OCI-LY7 (cell line): ENCODE results near the gene CLSTN1. TPM values are rescaled to one million over a fixed set of nuclear protein-coding genes. Genes with fewer than 3 reads are reported as not detected.

Experiments used
- BruUV-seq: library from RNA; stranded (reverse); fragments of 400-500 nt; replicated peaks from 2 replicates; lab custom pipeline; 2021; lab: Mats Ljungman, UMichigan
- CTCF ChIA-PET: fragments of 300-600 bp; sonication (Branson Sonifier 250); formaldehyde crosslinking; loops from one replicate; lab custom pipeline; 2022; ENCODE audit warnings: antibody characterized with exemption; ENCODE audit not compliant: unreplicated experiment; lab: Charles Lee
- POLR2A ChIA-PET: fragments of 300-600 bp; sonication (Branson Sonifier 250); formaldehyde crosslinking; loops from one replicate; lab custom pipeline; 2022; ENCODE audit warnings: antibody characterized with exemption; lab: Charles Lee
- DNase-seq: peaks from one replicate; pipeline ENCODE4 v3.0.0-alpha.2; 2015; ENCODE audit warnings: low spot score
- H2AFZ ChIP-seq: fragments of 200-600 bp; sonication (generic), shearing (Covaris generic); 2 replicates; pipeline ENCODE4 v1.6.1; 2014; ENCODE audit warnings: mild to moderate bottlenecking, antibody characterized with exemption, low read length, moderate library complexity
- H3K27ac ChIP-seq: fragments of 200-600 bp; sonication (generic); 2 replicates; pipeline ENCODE4 v1.5.1; 2014; ENCODE audit warnings: mixed run types, low read depth, mild to moderate bottlenecking, moderate library complexity, low read length, inconsistent platforms; ENCODE audit not compliant: poor library complexity, severe bottlenecking
- H3K36me3 ChIP-seq: fragments of 200-600 bp; sonication (generic); 2 replicates; pipeline ENCODE4 v1.6.1; 2014; ENCODE audit warnings: mild to moderate bottlenecking, antibody characterized with exemption, low read length, moderate library complexity, mixed read lengths; ENCODE audit not compliant: insufficient read depth
- H3K4me1 ChIP-seq: fragments of 200-600 bp; sonication (generic); 2 replicates; pipeline ENCODE4 v1.5.1; 2014; ENCODE audit warnings: mild to moderate bottlenecking, low read length; ENCODE audit not compliant: insufficient read depth, poor library complexity, severe bottlenecking
- H3K4me2 ChIP-seq: fragments of 200-600 bp; sonication (generic); 2 replicates; pipeline ENCODE4 v1.6.1; 2014; ENCODE audit warnings: mild to moderate bottlenecking, low read length
- H3K4me3 ChIP-seq: fragments of 200-600 bp; sonication (generic); 2 replicates; pipeline ENCODE4 v1.5.1; 2014; ENCODE audit warnings: mild to moderate bottlenecking, low read depth, low read length; ENCODE audit not compliant: poor library complexity, severe bottlenecking
- H3K79me2 ChIP-seq: fragments of 200-600 bp; sonication (generic); 2 replicates; pipeline ENCODE4 v1.6.1; 2016; ENCODE audit warnings: low read depth, mild to moderate bottlenecking, low read length, moderate library complexity, mixed read lengths; ENCODE audit not compliant: insufficient read depth
- H3K9me2 ChIP-seq: fragments of 200-600 bp; sonication (generic); 2 replicates; pipeline ENCODE4 v1.6.1; 2016; ENCODE audit warnings: mild to moderate bottlenecking, low read length, mixed read lengths; ENCODE audit not compliant: insufficient read depth
- H3K9me3 ChIP-seq: fragments of 200-600 bp; sonication (generic); 2 replicates; pipeline ENCODE4 v1.6.1; 2014; ENCODE audit warnings: mild to moderate bottlenecking, mixed run types, low read length, mixed read lengths
- H4K20me1 ChIP-seq: fragments of 200-600 bp; sonication (generic); 2 replicates; pipeline ENCODE4 v1.6.1; 2014; ENCODE audit warnings: mild to moderate bottlenecking, antibody characterized with exemption, low read length, moderate library complexity, mixed read lengths; ENCODE audit not compliant: insufficient read depth
- CTCF ChIP-seq: fragments of 200-600 bp; sonication (generic); conservative IDR thresholded peaks from 2 replicates; pipeline ENCODE4 v1.5.1; 2014; ENCODE audit warnings: mild to moderate bottlenecking, antibody characterized with exemption, low read length, moderate library complexity, mixed read lengths
- EZH2phosphoT487 ChIP-seq: fragments of 200-600 bp; sonication (generic); IDR thresholded peaks from 2 replicates; pipeline ENCODE4 v1.6.1; 2018; ENCODE audit warnings: low read depth, borderline replicate concordance, mild to moderate bottlenecking, mixed run types, antibody characterized with exemption, low read length, moderate library complexity, mixed read lengths
- intact Hi-C: fragments of 100-400 bp; cut with micrococcal nuclease; formaldehyde crosslinking; loops from one replicate; pipeline ENCODE4 v1.10.0; 2022; ENCODE audit not compliant: unreplicated experiment
- total RNA-seq, 2 experiments: library from RNA; depleted of rRNA in 1 of 2; stranded (reverse); fragments of >200 nt in 1 of 2; shearing (Covaris generic) in 1 of 2; gene quantifications; 2 replicates each; pipeline ENCODE4 v1.2.3, GENCODE V29; 2014 to 2022

Gene CLSTN1
- total RNA-seq, 2 experiments from 2014 or later, result 58.6 to 124 TPM

- TF ChIP-seq EZH2phosphoT487, result no peak
- TF ChIP-seq CTCF, result no peak
- H3K79me2 ChIP-seq, result no peaks in the 10 kb centered on the region
- H4K20me1 ChIP-seq, result no peaks in the 10 kb centered on the region
- intact Hi-C loops, result loop anchor here (2.0 kb wide), 2 partner anchors 33 to 61 kb away; no protein-coding TSS in a partner anchor
- no peaks in the 10 kb centered on the region for H3K9me3 ChIP-seq
- H3K9me2 ChIP-seq, result no peaks in the 10 kb centered on the region
- peak overlapping the region; percentile 62 for H2AFZ ChIP-seq
- no TSS peak for BruUV-seq
- H3K36me3 ChIP-seq, result no peaks in the 10 kb centered on the region
- H3K4me3 ChIP-seq, result peak overlapping the region; percentile 66
- CTCF ChIA-PET, result interaction anchor here (0.6 kb wide), 1 partner anchor 180 kb away, joined by 3 read pairs; no protein-coding TSS in a partner anchor
- POLR2A ChIA-PET, result interaction anchor here (0.7 to 1.7 kb wide), 4 partner anchors 11 to 59 kb away, joined by 3 to 8 read pairs (median 4); no protein-coding TSS in a partner anchor
- H3K4me1 ChIP-seq, result peaks cover 29% of the 10 kb centered on the region
- H3K4me2 ChIP-seq, result peak overlapping the region; percentile 79
- DNase-seq, result no peak
- H3K27ac ChIP-seq, result no peak overlapping the region
Observed at GRCh38 chr1:9687874-9688582, 135.7 kb downstream of the CLSTN1 start.

- H3K27ac ChIP-seq, result no peak overlapping the region
- intact Hi-C loops, result loop anchor here (2.0 kb wide), 2 partner anchors 32 to 60 kb away; no protein-coding TSS in a partner anchor
- BruUV-seq, result no TSS peak
- DNase-seq, result peak; percentile 82
- ChIA-PET CTCF (interaction anchor here (0.6 kb wide), 2 partner anchors 34 to 181 kb away, joined by 3 read pairs; no protein-coding TSS in a partner anchor), POLR2A (interaction anchor here (1.7 kb wide), 1 partner anchor 33 kb away, joined by 8 read pairs; no protein-coding TSS in a partner anchor)
- TF ChIP-seq CTCF (no peak), EZH2phosphoT487 (no peak)
- H3K4me1 ChIP-seq, result peaks cover 29% of the 10 kb centered on the region
- peak overlapping the region; percentile 66 for H3K4me3 ChIP-seq
- peak overlapping the region; percentile 62 for H2AFZ ChIP-seq
- H3K4me2 ChIP-seq, result peak overlapping the region; percentile 79
- no peaks in the 10 kb centered on the region for H3K9me2 ChIP-seq
- no peaks in the 10 kb centered on the region for H3K36me3 ChIP-seq
- H3K79me2 ChIP-seq, result no peaks in the 10 kb centered on the region
- no peaks in the 10 kb centered on the region for H4K20me1 ChIP-seq
- no peaks in the 10 kb centered on the region for H3K9me3 ChIP-seq
Observed at GRCh38 chr1:9687120-9687873, 136.5 kb downstream of the CLSTN1 start.
